Naive thymus-derived CD4-positive, alpha-beta T cell (primary cell): ENCODE results near the gene TMEM129. TPM values are rescaled to one million over a fixed set of nuclear protein-coding genes. Genes with fewer than 3 reads are reported as not detected.

ENCODE experiments used
- ATAC-seq: fragments of 150-1000 bp; cut with Tn5 transposase; 2 replicates; pipeline ENCODE4 v1.10.0; 2021; ENCODE audit warnings: mild to moderate bottlenecking, moderate library complexity
- CTCF ChIA-PET: fragments of 350-600 bp; sonication (Branson Sonifier 250); formaldehyde crosslinking; loops from one replicate; lab custom pipeline; 2021; ENCODE audit warnings: antibody characterized with exemption; lab: Charles Lee
- POLR2A ChIA-PET: fragments of 350-600 bp; sonication (Branson Sonifier 250); formaldehyde crosslinking; loops from one replicate; lab custom pipeline; 2021; ENCODE audit warnings: antibody characterized with exemption, inconsistent platforms; lab: Charles Lee
- DNase-seq, 9 donors: peaks; one replicate each; pipeline versions ENCODE4 v3.0.0 to v3.0.0-alpha.2; 2020 to 2022; ENCODE audit warnings: mixed read lengths in 1 of 9
- H3K27ac ChIP-seq: one replicate; pipeline ENCODE4 v1.7.0; 2013; ENCODE audit warnings: mild to moderate bottlenecking, low read depth, low read length, moderate library complexity
- H3K27me3 ChIP-seq, 2 donors: one replicate each; pipeline ENCODE4 v1.7.0; 2013; ENCODE audit warnings: low read length in 2 of 2, mild to moderate bottlenecking in 2 of 2, moderate library complexity in 2 of 2; ENCODE audit not compliant: control insufficient read depth in 2 of 2, insufficient read depth in 2 of 2
- H3K36me3 ChIP-seq, 3 experiments: 1 replicate in 2 of 3; 2 replicates in 1 of 3; pipeline ENCODE4 v1.7.0; 2013; ENCODE audit warnings: low read length in 3 of 3, mild to moderate bottlenecking in 3 of 3, moderate library complexity in 1 of 3; ENCODE audit not compliant: insufficient read depth in 3 of 3, control insufficient read depth in 2 of 3
- H3K4me1 ChIP-seq, 2 donors: one replicate each; pipeline ENCODE4 v1.7.0; 2013; ENCODE audit warnings: low read length in 2 of 2, mild to moderate bottlenecking in 2 of 2, moderate library complexity in 1 of 2; ENCODE audit not compliant: control insufficient read depth in 2 of 2, insufficient read depth in 2 of 2
- H3K4me3 ChIP-seq: 2 replicates; pipeline ENCODE4 v1.7.0; 2013; ENCODE audit warnings: mild to moderate bottlenecking, low read length
- H3K9me3 ChIP-seq, 3 experiments: 1 replicate in 2 of 3; 2 replicates in 1 of 3; pipeline ENCODE4 v1.7.0; 2013; ENCODE audit warnings: low read length in 3 of 3; ENCODE audit not compliant: control insufficient read depth in 2 of 3
- H3K27ac Mint-ChIP-seq, 9 donors: one replicate each; pipeline ENCODE4 v1.8.0; 2020 to 2022; ENCODE audit warnings: mixed read lengths in 9 of 9, mild to moderate bottlenecking in 8 of 9, moderate library complexity in 5 of 9, inconsistent platforms in 2 of 9
- H3K27me3 Mint-ChIP-seq, 5 donors: one replicate each; pipeline ENCODE4 v1.8.0; 2021 to 2022; ENCODE audit warnings: mixed read lengths in 5 of 5, mild to moderate bottlenecking in 1 of 5
- H3K36me3 Mint-ChIP-seq, 5 donors: one replicate each; pipeline ENCODE4 v1.8.0; 2020 to 2022; ENCODE audit warnings: mixed read lengths in 5 of 5, mild to moderate bottlenecking in 3 of 5, inconsistent platforms in 1 of 5
- H3K4me1 Mint-ChIP-seq, 7 donors: one replicate each; pipeline ENCODE4 v1.8.0; 2020 to 2022; ENCODE audit warnings: mixed read lengths in 7 of 7, mild to moderate bottlenecking in 3 of 7, inconsistent platforms in 1 of 7
- H3K4me3 Mint-ChIP-seq, 10 donors: one replicate each; pipeline ENCODE4 v1.8.0; 2020 to 2022; ENCODE audit warnings: mild to moderate bottlenecking in 10 of 10, mixed read lengths in 10 of 10, moderate library complexity in 6 of 10, inconsistent platforms in 2 of 10
- H3K9me3 Mint-ChIP-seq, 11 donors: one replicate each; pipeline ENCODE4 v1.8.0; 2020 to 2022; ENCODE audit warnings: mixed read lengths in 11 of 11, mild to moderate bottlenecking in 4 of 11, inconsistent platforms in 1 of 11, moderate library complexity in 1 of 11
- intact Hi-C, 2 donors: fragments of 100-400 bp; cut with micrococcal nuclease; formaldehyde crosslinking; loops; one replicate each; pipeline ENCODE4 v1.15.1; 2023
- polyA plus RNA-seq, 2 donors: library from polyadenylated mRNA; unstranded; fragments of 300-500 nt; fragmentation: Illumina TruSeq; gene quantifications; one replicate each; pipeline ENCODE4 v1.2.3, GENCODE V29; 2021
- total RNA-seq, 6 experiments: library from RNA in 5 of 6; stranded (reverse) in 5 of 6; gene quantifications; 1 replicate in 5 of 6; 2 replicates in 1 of 6; pipeline ENCODE4 v1.2.3 and lab custom pipeline; 2021 to 2026

Gene TMEM129
- total and polyA plus RNA-seq, 7 experiments from 2014 or later, result 20.0 to 44.7 (median 34.9) TPM

DNA sequence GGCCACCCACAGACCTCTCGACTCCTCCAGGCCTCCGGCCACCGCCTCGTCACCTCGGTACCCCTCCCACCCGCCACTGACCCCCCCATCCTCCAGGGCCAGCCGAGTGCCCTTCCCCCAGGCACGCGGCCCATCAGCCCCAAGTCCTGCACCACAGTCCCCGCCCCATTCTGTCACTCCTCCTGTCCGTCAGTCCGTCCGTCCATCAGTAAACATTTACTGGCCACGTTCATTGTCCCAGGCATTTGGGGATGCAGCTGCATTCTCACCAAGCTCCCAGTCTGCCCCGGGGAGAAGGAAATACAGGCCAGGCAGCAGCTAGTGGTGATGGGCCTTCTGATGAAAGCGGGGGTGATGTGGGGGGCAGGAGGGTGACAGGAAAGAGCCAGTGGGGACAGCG lies 36.7 kb upstream of the TMEM129 start:
- H3K27ac ChIP-seq, result no peak overlapping the region
- DNase-seq, result no peak
- Mint-ChIP-seq H3K27ac (no peak overlapping the region), H3K4me3 (no peak overlapping the region), H3K9me3 (no peaks in the 10 kb centered on the region), H3K36me3 (no peaks in the 10 kb centered on the region), H3K4me1 (peaks cover 0 to 4% (median 0%) of the 10 kb centered on the region in 7 donors), H3K27me3 (peaks cover 0 to 10% (median 7%) of the 10 kb centered on the region in 5 donors)
- ChIA-PET POLR2A (no interaction called here), CTCF (no interaction called here)
- H3K9me3 ChIP-seq, result no peaks in the 10 kb centered on the region
- peaks cover 0 to 5% of the 10 kb centered on the region in 2 donors for H3K4me1 ChIP-seq
- H3K36me3 ChIP-seq, result no peaks in the 10 kb centered on the region
- no peaks in the 10 kb centered on the region for H3K27me3 ChIP-seq
- no peak overlapping the region for H3K4me3 ChIP-seq
- intact Hi-C loops, result no loop called here
- no peak for ATAC-seq

DNA sequence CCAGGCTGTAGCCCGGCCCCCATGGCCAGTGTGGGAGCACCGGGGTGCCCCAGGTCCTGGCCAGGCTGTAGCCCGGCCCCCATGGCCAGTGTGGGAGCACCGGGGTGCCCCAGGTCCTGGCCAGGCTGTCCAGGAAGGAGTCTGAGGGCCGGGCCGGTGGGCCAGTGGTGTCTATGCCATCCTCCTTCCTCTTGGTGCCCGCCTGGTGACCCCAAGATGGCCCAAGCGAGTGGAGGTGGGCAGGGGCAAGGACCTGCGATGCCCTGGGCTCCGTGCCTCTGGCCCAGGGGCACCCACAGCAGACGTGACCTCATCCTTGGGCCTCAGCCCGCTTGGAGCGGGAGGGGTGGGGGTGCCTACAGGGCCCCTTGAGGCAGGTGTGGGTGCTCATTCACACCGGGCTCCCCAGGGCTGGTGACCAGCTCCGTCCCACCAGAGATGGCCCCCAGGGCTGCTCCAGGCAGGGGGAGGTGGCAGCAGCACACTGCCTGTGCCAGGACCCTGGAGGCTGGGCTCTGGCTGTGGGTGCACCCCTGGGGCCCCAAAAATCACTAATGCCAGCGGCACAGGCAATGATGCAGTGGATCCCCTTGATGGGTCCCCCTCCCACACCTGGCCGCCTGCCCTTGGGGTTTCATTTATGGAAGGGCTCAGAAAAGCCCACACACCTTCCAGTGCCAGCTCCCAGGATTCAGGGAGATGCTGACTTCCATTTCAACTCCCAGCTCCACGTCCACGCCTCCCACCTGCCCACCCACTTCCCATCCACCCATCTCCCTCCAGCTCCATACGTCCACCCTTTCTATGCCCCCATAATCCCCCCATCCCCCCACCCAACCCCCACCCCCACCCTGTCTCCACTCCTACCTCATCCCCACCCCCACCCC lies 36.0 kb upstream of the TMEM129 start:
- Histone ChIP-seq H3K9me3 (no peaks in the 10 kb centered on the region), H3K36me3 (no peaks in the 10 kb centered on the region), H3K27me3 (no peaks in the 10 kb centered on the region), H3K4me3 (no peak overlapping the region), H3K27ac (no peak overlapping the region), H3K4me1 (peaks cover 0 to 10% of the 10 kb centered on the region in 2 donors)
- Mint-ChIP-seq H3K4me3 (no peak overlapping the region), H3K9me3 (no peaks in the 10 kb centered on the region), H3K27me3 (peaks cover 0 to 5% (median 3%) of the 10 kb centered on the region in 5 donors), H3K36me3 (no peaks in the 10 kb centered on the region), H3K27ac (no peak overlapping the region), H3K4me1 (peaks cover 0 to 4% (median 0%) of the 10 kb centered on the region in 7 donors)
- ATAC-seq, result no peak
- intact Hi-C loops, result no loop called here
- DNase-seq, result no peak
- ChIA-PET POLR2A (no interaction called here), CTCF (no interaction called here)

DNA sequence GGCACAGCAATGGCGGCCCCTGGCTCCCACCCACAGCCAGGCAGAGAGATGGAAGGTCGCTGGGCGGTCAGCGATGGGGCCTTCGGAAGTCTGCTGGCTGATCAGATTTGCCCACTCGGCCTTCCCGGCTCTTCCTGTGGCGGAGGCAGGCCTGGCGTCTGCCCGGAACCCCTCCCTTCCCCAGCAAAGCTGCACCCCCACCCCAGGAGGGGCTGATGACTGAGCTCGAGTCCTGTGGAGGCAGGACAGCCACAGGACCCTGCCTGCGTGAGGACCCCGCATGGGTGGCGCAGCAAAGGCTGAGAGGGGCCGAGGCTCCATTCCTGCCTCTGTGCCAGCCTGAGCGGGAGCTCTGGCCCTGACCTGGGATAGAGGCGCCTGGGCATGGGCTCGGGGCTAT lies 35.0 kb upstream of the TMEM129 start:
- H3K27me3 ChIP-seq, result no peaks in the 10 kb centered on the region
- peaks cover 0 to 4% (median 0%) of the 10 kb centered on the region in 7 donors for H3K4me1 Mint-ChIP-seq
- H3K4me3 Mint-ChIP-seq, result no peak overlapping the region
- H3K36me3 ChIP-seq, result no peaks in the 10 kb centered on the region
- H3K27me3 Mint-ChIP-seq, result no peaks in the 10 kb centered on the region
- H3K27ac Mint-ChIP-seq, result no peak overlapping the region
- H3K27ac ChIP-seq, result no peak overlapping the region
- ChIA-PET CTCF (no interaction called here), POLR2A (no interaction called here)
- no peaks in the 10 kb centered on the region for H3K36me3 Mint-ChIP-seq
- no peaks in the 10 kb centered on the region for H3K9me3 Mint-ChIP-seq
- peaks cover 0 to 10% of the 10 kb centered on the region in 2 donors for H3K4me1 ChIP-seq
- H3K9me3 ChIP-seq, result no peaks in the 10 kb centered on the region
- ATAC-seq (no peak), DNase-seq (no peak)
- no peak overlapping the region for H3K4me3 ChIP-seq
- intact Hi-C loops, result no loop called here

- no peaks in the 10 kb centered on the region for H3K9me3 Mint-ChIP-seq
- H3K27ac Mint-ChIP-seq, result no peak overlapping the region
- Histone ChIP-seq H3K9me3 (no peaks in the 10 kb centered on the region), H3K36me3 (no peaks in the 10 kb centered on the region), H3K4me3 (no peak overlapping the region), H3K4me1 (peaks cover 0 to 10% of the 10 kb centered on the region in 2 donors), H3K27ac (no peak overlapping the region), H3K27me3 (no peaks in the 10 kb centered on the region)
- no peak for ATAC-seq
- H3K4me1 Mint-ChIP-seq, result peaks cover 0 to 4% (median 0%) of the 10 kb centered on the region in 7 donors
- H3K27me3 Mint-ChIP-seq, result no peaks in the 10 kb centered on the region
- POLR2A ChIA-PET, result no interaction called here
- intact Hi-C loops, result no loop called here
- no peak for DNase-seq
- H3K36me3 Mint-ChIP-seq, result no peaks in the 10 kb centered on the region
- CTCF ChIA-PET, result no interaction called here
- no peak overlapping the region for H3K4me3 Mint-ChIP-seq
Observed at GRCh38 chr4:1755297-1755696, 34.2 kb upstream of the TMEM129 start.

GRCh38 chr4:1754336-1754735 lies 33.2 kb upstream of the TMEM129 start:
- H3K27ac ChIP-seq, result no peak overlapping the region
- H3K4me3 Mint-ChIP-seq, result no peak overlapping the region
- H3K4me3 ChIP-seq, result no peak overlapping the region
- no peaks in the 10 kb centered on the region for H3K27me3 ChIP-seq
- ATAC-seq (no peak), DNase-seq (no peak)
- POLR2A ChIA-PET, result no interaction called here
- H3K27ac Mint-ChIP-seq, result no peak overlapping the region
- H3K4me1 Mint-ChIP-seq, result peaks cover 0 to 3% (median 0%) of the 10 kb centered on the region in 7 donors
- no peaks in the 10 kb centered on the region for H3K9me3 Mint-ChIP-seq
- intact Hi-C loops, result no loop called here
- CTCF ChIA-PET, result no interaction called here
- no peaks in the 10 kb centered on the region for H3K9me3 ChIP-seq
- H3K27me3 Mint-ChIP-seq, result no peaks in the 10 kb centered on the region
- H3K36me3 Mint-ChIP-seq, result no peaks in the 10 kb centered on the region
- H3K36me3 ChIP-seq, result no peaks in the 10 kb centered on the region
- H3K4me1 ChIP-seq, result peaks cover 0 to 10% of the 10 kb centered on the region in 2 donors

DNA sequence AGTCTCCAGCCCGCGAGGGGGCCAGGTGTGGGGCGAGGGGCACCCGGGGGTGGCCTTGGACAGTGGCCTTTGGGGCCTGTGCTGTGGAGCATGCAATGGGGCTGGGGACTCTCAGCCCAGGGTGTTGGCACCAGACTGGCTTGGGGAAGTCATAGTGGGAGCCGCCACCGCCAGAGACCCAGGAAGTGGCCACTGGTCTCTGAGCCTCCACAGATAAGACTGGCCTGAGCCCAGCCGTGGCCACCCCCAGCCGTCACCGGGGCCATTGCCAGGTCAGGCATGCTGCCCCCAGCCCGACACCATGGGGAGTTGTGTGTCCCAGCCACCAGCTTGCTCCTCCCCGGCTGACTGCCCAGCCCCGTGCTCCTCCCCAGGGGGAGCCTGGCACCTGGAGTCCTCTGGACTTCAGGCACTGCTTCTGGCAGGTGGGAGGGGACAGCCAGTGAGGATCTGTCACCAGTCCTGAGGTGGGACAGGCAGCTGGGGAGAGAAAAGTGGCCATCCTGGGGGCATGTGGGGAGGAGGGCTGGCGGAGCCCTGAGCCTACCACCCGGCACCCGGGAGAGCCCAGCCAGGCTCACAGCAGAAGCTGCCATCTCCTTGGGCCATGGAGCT lies 32.7 kb upstream of the TMEM129 start:
- no peaks in the 10 kb centered on the region for H3K27me3 ChIP-seq
- Mint-ChIP-seq H3K27ac (no peak overlapping the region), H3K27me3 (no peaks in the 10 kb centered on the region), H3K4me3 (no peak overlapping the region), H3K36me3 (no peaks in the 10 kb centered on the region), H3K9me3 (no peaks in the 10 kb centered on the region), H3K4me1 (peaks cover 0 to 3% (median 0%) of the 10 kb centered on the region in 7 donors)
- H3K27ac ChIP-seq, result no peak overlapping the region
- intact Hi-C loops, result no loop called here
- no peak for ATAC-seq
- no peak for DNase-seq
- H3K36me3 ChIP-seq, result no peaks in the 10 kb centered on the region
- POLR2A ChIA-PET, result no interaction called here
- CTCF ChIA-PET, result no interaction called here
- no peak overlapping the region for H3K4me3 ChIP-seq
- H3K9me3 ChIP-seq, result no peaks in the 10 kb centered on the region
- peaks cover 0 to 10% of the 10 kb centered on the region in 2 donors for H3K4me1 ChIP-seq
